Stimulated activated CD4-positive, alpha-beta T cell treated with anti-CD3 and anti-CD28 coated beads, Interleukin-2, amount 100 ng/mL, for 24 hours (primary cell): ENCODE data around the gene TLL2.

ENCODE experiments used
- DNase-seq, 2 donors: peaks; one replicate each; pipeline ENCODE4 v3.0.0-alpha.2; 2020

Gene TLL2

GRCh38 chr10:96462606-96463151 lies 51.0 kb downstream of the TLL2 start:
- no peak for DNase-seq

- DNase-seq, result no peak
These were observed 53.4 kb downstream of the TLL2 start for GRCh38 chr10:96460316-96460715.

GRCh38 chr10:96457341-96457740 lies 56.4 kb downstream of the TLL2 start:
- DNase-seq, result no peak

GRCh38 chr10:96456296-96456840 lies 57.4 kb downstream of the TLL2 start:
- DNase-seq, result no peak

- DNase-seq, result no peak
These were observed 59.7 kb downstream of the TLL2 start for GRCh38 chr10:96453856-96454583.

- no peak for DNase-seq
These were observed 61.1 kb downstream of the TLL2 start for GRCh38 chr10:96452494-96453153.

GRCh38 chr10:96450529-96451207 lies 63.1 kb downstream of the TLL2 start:
- no peak for DNase-seq

GRCh38 chr10:96448558-96448957 lies 65.2 kb downstream of the TLL2 start:
- no peak for DNase-seq

GRCh38 chr10:96448021-96448457 lies 65.7 kb downstream of the TLL2 start:
- no peak for DNase-seq

- DNase-seq, result no peak
These were observed 66.6 kb downstream of the TLL2 start for GRCh38 chr10:96446966-96447596.

GRCh38 chr10:96441987-96442643 lies 71.6 kb downstream of the TLL2 start:
- DNase-seq, result no peak

GRCh38 chr10:96441322-96441885 lies 72.3 kb downstream of the TLL2 start:
- DNase-seq, result no peak

GRCh38 chr10:96440361-96441292 lies 73.1 kb downstream of the TLL2 start:
- no peak for DNase-seq

GRCh38 chr10:96439725-96440124 lies 74.0 kb downstream of the TLL2 start:
- DNase-seq, result no peak

GRCh38 chr10:96436035-96436434 lies 77.7 kb downstream of the TLL2 start:
- DNase-seq, result no peak

GRCh38 chr10:96431211-96431970 lies 82.3 kb downstream of the TLL2 start:
- no peak for DNase-seq

GRCh38 chr10:96427291-96427690 lies 86.4 kb downstream of the TLL2 start:
- no peak for DNase-seq

- no peak for DNase-seq
These were observed 91.2 kb downstream of the TLL2 start for GRCh38 chr10:96422525-96422924.

- no peak for DNase-seq
These were observed 91.7 kb downstream of the TLL2 start for GRCh38 chr10:96421995-96422394.
